Measurements from ENCODE around the gene TBCD.

TBCD gene

DNA sequence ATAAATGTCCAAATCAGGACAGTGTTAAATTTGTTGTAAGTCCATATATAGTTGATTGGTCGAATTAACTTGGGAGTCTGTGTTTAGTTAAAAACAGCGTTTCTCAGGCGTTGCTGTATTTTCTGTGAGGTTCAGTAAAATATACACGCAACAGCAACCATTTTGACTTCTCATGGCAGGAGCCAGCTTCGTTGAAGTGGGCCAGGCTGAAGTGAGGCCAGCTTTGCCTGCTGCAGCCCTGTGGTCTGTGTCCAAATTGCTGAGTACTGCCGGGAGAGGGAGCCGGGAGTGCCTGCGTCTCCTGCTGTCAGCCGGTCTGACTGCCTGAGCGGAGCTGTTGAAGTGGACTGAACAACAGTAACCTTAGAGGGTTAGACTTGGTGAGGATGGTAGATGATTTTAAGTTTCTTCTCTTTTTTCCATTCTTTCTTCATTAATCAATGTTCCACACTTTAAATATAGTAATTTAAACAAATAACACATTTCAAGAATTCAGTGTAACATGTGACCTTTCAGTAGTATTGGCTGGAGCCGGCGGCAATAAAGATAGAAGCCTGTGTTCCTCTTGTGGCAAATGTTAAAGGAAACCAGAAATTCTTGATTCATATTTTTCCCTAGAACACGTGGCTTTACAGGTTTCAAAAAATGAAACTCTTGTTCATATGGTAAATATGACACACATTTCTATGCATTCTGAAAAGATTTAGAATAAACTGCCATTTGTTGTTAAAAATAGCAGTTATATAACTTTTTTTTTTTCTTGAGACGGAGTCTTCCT lies 124.9 kb downstream of the TBCD start:
- no peaks in the 10 kb centered on the region for H3K9me3 ChIP-seq (replicated peaks in 1 of 11)
- peaks cover 0 to 22% (median 5%) of the 10 kb centered on the region in 11 experiments; a peak in 8 of 22 replicates for H3K36me3 ChIP-seq
- H3K4me2 ChIP-seq, result peak overlapping the region; percentile 91 to 100 (median 98)
- no peak for TF ChIP-seq Cebpa-rat (IDR thresholded peaks at IDR 0.05)
- peaks cover 0 to 31% (median 13%) of the 10 kb centered on the region in 11 experiments; a peak in 12 of 22 replicates for H3K27me3 ChIP-seq
- H3K4me1 ChIP-seq, result peaks cover 87 to 100% (median 100%) of the 10 kb centered on the region in 10 experiments
- peak overlapping the region in 9 of 11 experiments; percentile 16 to 78 (median 52); a peak in 15 of 22 replicates for H3K27ac ChIP-seq
- peaks cover 2 to 100% (median 32%) of the 10 kb centered on the region in 11 experiments; a peak in 18 of 22 replicates for H4K20me1 ChIP-seq
- no peak overlapping the region for H3K4me3 ChIP-seq
- peak overlapping the region in 9 of 11 experiments; percentile 8 to 53 (median 23); a peak in 11 of 22 replicates for H3K9ac ChIP-seq

DNA sequence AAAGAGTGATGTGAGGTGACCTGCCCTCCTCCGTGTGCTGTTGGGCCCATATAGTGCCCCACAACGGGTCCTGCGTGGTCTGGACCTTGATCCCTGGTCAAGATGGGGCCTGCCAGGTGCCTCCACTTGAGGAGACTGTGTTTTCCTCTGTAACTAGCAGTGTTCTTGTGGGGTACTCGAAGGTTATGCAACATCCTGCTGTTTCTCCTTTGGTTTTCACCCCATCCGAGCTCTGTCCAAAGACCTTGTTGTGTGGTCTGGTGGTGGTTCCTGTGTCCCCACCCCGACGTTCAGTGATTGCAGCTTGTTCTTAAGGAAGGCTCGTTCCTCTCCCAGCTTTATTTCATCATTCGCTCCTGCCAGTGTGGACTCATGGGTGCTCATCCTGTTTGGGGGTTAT lies 126.7 kb downstream of the TBCD start:
- Histone ChIP-seq H3K9me3 (replicated peaks in 1 of 11) (no peaks in the 10 kb centered on the region), H4K20me1 (peaks cover 0 to 100% (median 19%) of the 10 kb centered on the region in 11 experiments; a peak in 17 of 22 replicates), H3K27ac (peak overlapping the region in 10 of 11 experiments; percentile 11 to 88 (median 77); a peak in 18 of 22 replicates), H3K27me3 (peaks cover 0 to 21% (median 6%) of the 10 kb centered on the region in 11 experiments; a peak in 9 of 22 replicates), H3K36me3 (peaks cover 0 to 16% (median 4%) of the 10 kb centered on the region in 11 experiments; a peak in 6 of 22 replicates), H3K4me2 (peak overlapping the region; percentile 91 to 100 (median 98)), H3K4me3 (peak overlapping the region in 5 of 10 experiments; percentile 14 to 51 (median 33); a peak in 8 of 20 replicates), H3K4me1 (peaks cover 87 to 100% (median 100%) of the 10 kb centered on the region in 10 experiments), H3K9ac (peak overlapping the region in 10 of 11 experiments; percentile 17 to 64 (median 50); a peak in 17 of 22 replicates)
- TF ChIP-seq Cebpa-rat (IDR thresholded peaks at IDR 0.05), result peak in 10 of 11 experiments; percentile 28 to 92 (median 82); a peak in 18 of 22 replicates

DNA sequence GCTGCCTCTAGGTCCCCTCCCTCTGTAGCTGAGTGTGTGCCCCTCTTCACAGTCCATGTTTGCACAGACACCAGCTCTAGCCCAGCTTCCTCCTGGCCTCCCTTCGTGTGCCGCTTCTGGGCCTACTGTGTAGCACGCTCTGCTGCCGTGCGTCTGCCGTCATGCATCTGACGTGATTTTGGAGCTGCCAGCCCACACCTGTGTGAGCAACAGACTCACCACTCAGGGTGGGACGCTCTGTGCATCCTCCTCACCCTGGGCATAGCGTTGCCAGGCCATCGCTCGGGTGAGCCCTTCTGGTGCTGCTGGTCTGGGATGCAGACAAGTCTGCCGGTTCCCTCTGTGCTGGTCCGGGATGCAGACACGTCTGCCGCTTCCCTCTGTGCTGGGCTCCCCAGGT lies 127.4 kb downstream of the TBCD start:
- H3K9me3 ChIP-seq (replicated peaks in 1 of 11), result no peaks in the 10 kb centered on the region
- peaks cover 0 to 19% (median 4%) of the 10 kb centered on the region in 11 experiments; a peak in 7 of 22 replicates for H3K27me3 ChIP-seq
- peaks cover 0 to 10% (median 4%) of the 10 kb centered on the region in 11 experiments; a peak in 6 of 22 replicates for H3K36me3 ChIP-seq
- peaks cover 0 to 100% (median 16%) of the 10 kb centered on the region in 11 experiments; a peak in 16 of 22 replicates for H4K20me1 ChIP-seq
- H3K4me1 ChIP-seq, result peaks cover 91 to 100% (median 100%) of the 10 kb centered on the region in 10 experiments
- no peak for TF ChIP-seq Cebpa-rat (IDR thresholded peaks at IDR 0.05)
- peak overlapping the region in 9 of 11 experiments; percentile 17 to 64 (median 50); a peak in 12 of 22 replicates for H3K9ac ChIP-seq
- peak overlapping the region in 4 of 10 experiments; percentile 14 to 51 (median 34); a peak in 6 of 20 replicates for H3K4me3 ChIP-seq
- peak overlapping the region; percentile 91 to 100 (median 98) for H3K4me2 ChIP-seq
- peak overlapping the region in 9 of 11 experiments; percentile 50 to 88 (median 77); a peak in 17 of 22 replicates for H3K27ac ChIP-seq

DNA sequence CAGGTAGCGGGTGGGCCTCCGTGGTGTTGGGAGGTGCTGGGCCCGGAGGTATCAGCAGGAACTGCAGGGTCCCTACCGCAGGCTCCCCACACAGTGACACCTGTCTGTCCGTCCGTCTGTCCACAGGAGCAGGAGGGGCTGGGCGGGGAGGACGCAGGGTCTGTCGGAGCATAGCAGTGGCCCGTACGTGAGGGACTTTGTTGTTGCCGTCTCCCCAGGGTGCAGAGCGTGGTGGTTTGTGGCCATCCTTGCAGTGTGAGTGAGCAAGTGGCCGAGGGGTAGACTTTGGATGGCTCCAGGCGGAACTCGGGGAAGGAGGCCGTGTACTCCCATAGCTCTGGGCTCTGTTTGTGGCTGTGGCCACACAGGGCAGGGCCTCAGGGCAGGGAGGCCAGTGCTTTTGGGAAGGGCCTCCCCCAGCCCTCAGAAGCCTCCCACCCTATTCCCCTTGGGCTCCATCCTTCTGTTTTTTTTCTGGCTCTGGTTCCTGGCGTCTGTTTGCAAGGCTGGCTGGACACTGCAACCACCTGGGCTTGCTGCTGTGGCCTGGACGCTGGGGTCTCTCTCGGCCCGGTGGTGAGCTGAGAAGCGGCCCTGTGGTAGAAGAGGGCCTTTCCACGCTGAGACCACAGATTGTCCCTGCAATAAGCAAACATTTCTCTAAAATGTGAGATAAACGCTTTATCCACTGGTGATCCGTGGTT lies 128.9 kb downstream of the TBCD start:
- H4K20me1 ChIP-seq, result peaks cover 0 to 100% (median 13%) of the 10 kb centered on the region in 11 experiments; a peak in 12 of 22 replicates
- no peaks in the 10 kb centered on the region for H3K9me3 ChIP-seq (replicated peaks in 1 of 11)
- peak overlapping the region; percentile 72 to 95 (median 78); a peak in 21 of 22 replicates for H3K27ac ChIP-seq
- peaks cover 0 to 15% (median 0%) of the 10 kb centered on the region in 11 experiments; a peak in 4 of 22 replicates for H3K27me3 ChIP-seq
- peaks cover 0 to 6% (median 0%) of the 10 kb centered on the region in 11 experiments; a peak in 1 of 22 replicates for H3K36me3 ChIP-seq
- peak overlapping the region in 4 of 10 experiments; percentile 2 to 24 (median 12); a peak in 5 of 20 replicates for H3K4me3 ChIP-seq
- no peak for TF ChIP-seq Cebpa-rat (IDR thresholded peaks at IDR 0.05)
- H3K9ac ChIP-seq, result peak overlapping the region; percentile 55 to 86 (median 70); a peak in 19 of 22 replicates
- H3K4me1 ChIP-seq, result peaks cover 99 to 100% (median 100%) of the 10 kb centered on the region in 10 experiments
- peak overlapping the region; percentile 91 to 100 (median 98) for H3K4me2 ChIP-seq

DNA sequence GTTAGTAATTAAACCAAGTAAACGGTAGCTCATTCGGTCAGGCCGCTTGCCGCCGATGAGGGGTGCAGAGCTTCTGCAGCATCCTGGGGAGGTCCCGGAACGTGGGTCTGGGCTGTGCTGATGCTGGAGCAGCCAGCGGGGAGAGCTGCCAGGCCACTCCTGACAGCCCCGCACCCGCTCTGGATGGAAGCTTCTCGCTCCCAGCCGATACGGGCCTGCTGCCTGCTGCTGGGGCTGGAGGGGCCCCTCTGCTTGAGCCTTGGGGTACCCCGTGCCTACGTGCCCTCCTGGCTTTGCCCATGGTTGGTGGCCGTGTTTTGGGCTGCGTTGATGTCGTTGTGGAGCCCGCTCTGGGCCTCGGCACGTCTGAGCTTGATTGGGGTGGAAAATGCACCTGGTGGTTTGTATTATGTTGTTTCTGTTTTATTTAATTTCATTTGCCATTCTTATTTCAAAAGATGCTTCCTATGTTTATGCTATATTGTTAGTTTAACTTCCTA lies 129.5 kb downstream of the TBCD start:
- H3K4me2 ChIP-seq, result peak overlapping the region; percentile 91 to 100 (median 98)
- H4K20me1 ChIP-seq, result peaks cover 0 to 100% (median 13%) of the 10 kb centered on the region in 11 experiments; a peak in 12 of 22 replicates
- H3K27ac ChIP-seq, result peak overlapping the region; percentile 72 to 95 (median 78); a peak in 21 of 22 replicates
- TF ChIP-seq Cebpa-rat (IDR thresholded peaks at IDR 0.05), result no peak
- no peaks in the 10 kb centered on the region for H3K9me3 ChIP-seq (replicated peaks in 1 of 11)
- H3K4me3 ChIP-seq, result peak overlapping the region in 4 of 10 experiments; percentile 2 to 32 (median 16); a peak in 4 of 20 replicates
- H3K9ac ChIP-seq, result peak overlapping the region; percentile 55 to 86 (median 70); a peak in 19 of 22 replicates
- H3K27me3 ChIP-seq, result peaks cover 0 to 15% (median 0%) of the 10 kb centered on the region in 11 experiments; a peak in 4 of 22 replicates
- peaks cover 0 to 6% (median 0%) of the 10 kb centered on the region in 11 experiments; a peak in 1 of 22 replicates for H3K36me3 ChIP-seq
- H3K4me1 ChIP-seq, result peaks cover 99 to 100% (median 100%) of the 10 kb centered on the region in 10 experiments

DNA sequence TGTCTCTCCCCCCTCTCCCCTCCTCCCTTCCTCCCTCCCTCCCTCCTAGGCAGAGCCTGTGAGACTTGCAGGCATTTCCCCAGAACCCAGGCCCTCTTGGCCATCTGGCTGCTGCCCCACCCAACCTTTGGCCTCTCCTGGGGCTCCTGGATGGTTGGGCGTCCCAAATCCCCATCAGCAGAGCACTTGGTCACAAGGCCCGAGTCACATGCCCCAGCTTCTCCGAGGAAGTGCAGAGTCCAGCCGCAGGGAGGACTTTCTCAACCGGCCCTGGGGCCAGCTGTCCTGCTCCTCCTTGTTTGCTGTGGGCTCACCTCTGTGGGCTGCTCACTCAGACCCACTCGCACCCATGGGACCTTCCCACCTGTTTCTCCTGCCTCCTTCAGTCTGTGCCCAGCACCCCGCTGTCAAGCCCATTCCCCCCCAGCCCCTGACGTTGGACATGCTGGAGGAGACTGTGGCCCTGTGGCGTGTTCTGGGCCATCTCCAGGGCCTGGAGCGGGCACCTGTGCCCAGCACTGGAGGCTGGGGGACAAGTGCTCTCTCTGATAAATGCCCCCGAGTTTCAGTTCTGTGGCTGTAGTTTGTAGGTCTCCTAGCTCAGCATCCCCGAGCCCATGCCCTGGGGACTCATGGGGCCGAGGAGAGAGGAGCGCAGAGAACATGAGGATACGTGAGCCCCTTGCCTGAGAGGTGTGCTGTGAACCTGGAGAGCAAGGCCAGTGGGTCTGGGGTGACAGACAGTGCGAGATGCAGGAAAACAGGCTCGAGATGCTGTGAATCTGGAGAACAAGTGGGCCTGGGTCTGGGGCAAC lies 130.2 kb downstream of the TBCD start:
- no peak for TF ChIP-seq Cebpa-rat (IDR thresholded peaks at IDR 0.05)
- peaks cover 0 to 15% (median 0%) of the 10 kb centered on the region in 11 experiments; a peak in 4 of 22 replicates for H3K27me3 ChIP-seq
- H3K9ac ChIP-seq, result peak overlapping the region; percentile 66 to 86 (median 71)
- peak overlapping the region; percentile 91 to 100 (median 98) for H3K4me2 ChIP-seq
- H4K20me1 ChIP-seq, result peaks cover 0 to 96% (median 13%) of the 10 kb centered on the region in 11 experiments; a peak in 12 of 22 replicates
- peak overlapping the region; percentile 72 to 95 (median 78) for H3K27ac ChIP-seq
- peaks cover 98 to 99% (median 99%) of the 10 kb centered on the region in 10 experiments for H3K4me1 ChIP-seq
- H3K9me3 ChIP-seq (replicated peaks in 1 of 11), result no peaks in the 10 kb centered on the region
- H3K4me3 ChIP-seq, result peak overlapping the region in 9 of 10 experiments; percentile 1 to 59 (median 33); a peak in 14 of 20 replicates
- H3K36me3 ChIP-seq, result peaks cover 0 to 6% (median 0%) of the 10 kb centered on the region in 11 experiments; a peak in 1 of 22 replicates

Data from BLaER1 treated with 17β-estradiol and CSF1 and Interleukin-3, amounts not matched to agents 10 nM and 100 nM (cell line).